Lower leg skin (tissue), 4 donors: Measurements from ENCODE around the gene CDH13. TPM values are rescaled to one million over a fixed set of nuclear protein-coding genes. Genes with fewer than 3 reads are reported as not detected.

Experiments used
- DNase-seq, 2 donors: peaks; one replicate each; pipeline ENCODE4 v3.0.0-alpha.2; 2019; ENCODE audit warnings: low spot score in 2 of 2
- H3K4me3 ChIP-seq: fragments of 200-600 bp; sonication (generic); 2 replicates; pipeline ENCODE4 v1.5.1; 2017; ENCODE audit warnings: mild to moderate bottlenecking, low read depth; ENCODE audit not compliant: poor library complexity, severe bottlenecking
- POLR2A ChIP-seq, 2 donors: fragments of 450-650 bp; IDR thresholded peaks; one replicate each; pipeline ENCODE4 v1.6.1; 2016 to 2017; ENCODE audit warnings: antibody characterized with exemption in 2 of 2, mild to moderate bottlenecking in 1 of 2, moderate library complexity in 1 of 2
- WGBS, 2 donors: methylation state at CpG; one replicate each; pipeline ENCODE4 v1.1.5; 2018; 5-methylcytosine and 5-hydroxymethylcytosine counted together
- intact Hi-C: fragments of 100-400 bp; cut with DNase I; formaldehyde crosslinking; loops from one replicate; pipeline ENCODE4 v1.15.0; 2023; ENCODE audit warnings: low total_unique reads
- total RNA-seq, 4 donors: library from RNA; depleted of rRNA; stranded (reverse); fragments of >200 nt; gene quantifications; one replicate each; pipeline ENCODE4 v1.1.0, GENCODE V29; 2016
- TF ChIP-seq, protein P1 (sequence below), 3 donors: fragments of 450-650 bp; IDR thresholded peaks; one replicate each; pipeline ENCODE4 v1.5.1; 2016; ENCODE audit warnings: antibody characterized with exemption in 3 of 3, mild to moderate bottlenecking in 3 of 3, moderate library complexity in 2 of 3

CDH13 gene
- total RNA-seq, 4 donors from 2014 or later = 102 to 246 (median 155) TPM

DNA sequence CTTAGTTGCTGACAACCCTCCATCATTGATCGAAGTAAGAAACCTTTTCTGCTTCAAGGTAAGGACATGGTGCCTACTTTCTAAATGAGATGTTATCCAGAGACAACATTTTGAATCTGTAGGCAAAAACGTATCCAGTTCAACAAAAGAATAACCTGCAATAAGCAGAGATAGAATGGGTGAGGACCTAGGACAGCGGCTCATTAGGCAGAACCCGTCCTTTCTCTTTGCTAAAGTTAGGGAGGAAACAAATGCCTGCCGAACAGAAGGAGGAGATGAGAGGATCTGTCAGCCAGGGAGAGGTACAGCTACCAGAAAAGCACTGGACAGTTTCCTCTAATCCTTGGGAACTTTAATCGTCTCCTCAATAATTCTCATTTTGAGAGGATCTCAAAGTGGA is 183.3 kb downstream of the CDH13 start:
- no peak for TF ChIP-seq POLR2A (IDR thresholded peaks at IDR 0.05)
- TF ChIP-seq, protein P1, sequence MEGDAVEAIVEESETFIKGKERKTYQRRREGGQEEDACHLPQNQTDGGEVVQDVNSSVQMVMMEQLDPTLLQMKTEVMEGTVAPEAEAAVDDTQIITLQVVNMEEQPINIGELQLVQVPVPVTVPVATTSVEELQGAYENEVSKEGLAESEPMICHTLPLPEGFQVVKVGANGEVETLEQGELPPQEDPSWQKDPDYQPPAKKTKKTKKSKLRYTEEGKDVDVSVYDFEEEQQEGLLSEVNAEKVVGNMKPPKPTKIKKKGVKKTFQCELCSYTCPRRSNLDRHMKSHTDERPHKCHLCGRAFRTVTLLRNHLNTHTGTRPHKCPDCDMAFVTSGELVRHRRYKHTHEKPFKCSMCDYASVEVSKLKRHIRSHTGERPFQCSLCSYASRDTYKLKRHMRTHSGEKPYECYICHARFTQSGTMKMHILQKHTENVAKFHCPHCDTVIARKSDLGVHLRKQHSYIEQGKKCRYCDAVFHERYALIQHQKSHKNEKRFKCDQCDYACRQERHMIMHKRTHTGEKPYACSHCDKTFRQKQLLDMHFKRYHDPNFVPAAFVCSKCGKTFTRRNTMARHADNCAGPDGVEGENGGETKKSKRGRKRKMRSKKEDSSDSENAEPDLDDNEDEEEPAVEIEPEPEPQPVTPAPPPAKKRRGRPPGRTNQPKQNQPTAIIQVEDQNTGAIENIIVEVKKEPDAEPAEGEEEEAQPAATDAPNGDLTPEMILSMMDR (IDR thresholded peaks at IDR 0.05) = no peak
- H3K4me3 ChIP-seq = no peak overlapping the region
- intact Hi-C loops = no loop called here
- 77 to 90% methylated on average over 6 of the region's 6 CpGs for WGBS, 2 donors
- DNase-seq = no peak

DNA sequence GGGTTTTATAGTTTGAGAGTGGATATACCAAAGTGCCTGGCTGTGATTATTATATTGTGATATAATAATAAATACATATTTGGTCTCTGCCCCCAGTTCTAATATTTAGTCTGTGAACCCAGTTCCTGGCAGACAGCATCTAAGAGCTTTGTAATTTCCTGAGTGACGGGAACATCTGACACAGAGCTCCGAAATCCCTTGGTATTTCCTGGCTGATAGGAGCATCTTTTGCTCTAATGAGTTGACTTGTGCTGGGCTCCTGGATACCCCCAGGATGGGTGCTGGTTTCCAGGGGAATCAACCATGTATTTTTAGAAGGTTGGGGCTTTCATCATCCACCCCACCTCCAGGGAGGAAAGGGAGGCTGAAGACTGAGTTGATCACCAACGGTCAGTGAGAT is 187.3 kb downstream of the CDH13 start:
- no peak overlapping the region for H3K4me3 ChIP-seq
- 86 to 90% methylated on average over 3 of the region's 3 CpGs for WGBS, 2 donors
- TF ChIP-seq, protein P1 (IDR thresholded peaks at IDR 0.05) = no peak
- DNase-seq = no peak
- intact Hi-C loops = no loop called here

DNA sequence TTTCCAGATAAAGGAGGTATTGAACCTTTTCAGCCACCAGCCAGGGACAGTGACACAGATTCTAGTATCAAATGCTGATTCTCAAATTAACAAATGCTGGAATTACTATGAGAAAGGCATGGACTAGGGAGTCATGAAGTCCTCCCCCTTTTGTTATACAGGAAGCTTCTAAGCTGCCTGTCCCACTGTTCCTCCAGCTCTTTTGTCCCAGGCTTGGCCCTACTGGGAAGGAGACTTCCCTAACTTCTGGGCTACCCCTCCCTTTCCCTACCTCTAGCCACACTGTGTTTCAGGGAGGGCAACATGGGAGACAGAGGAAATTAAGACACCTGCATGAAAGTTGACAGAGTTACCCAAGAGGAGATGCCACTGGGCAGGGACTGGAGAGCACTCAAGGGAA is 192.5 kb downstream of the CDH13 start:
- TF ChIP-seq POLR2A (IDR thresholded peaks at IDR 0.05) = no peak
- TF ChIP-seq, protein P1 (IDR thresholded peaks at IDR 0.05) = no peak
- no peak overlapping the region for H3K4me3 ChIP-seq
- DNase-seq = no peak
- intact Hi-C loops = no loop called here

DNA sequence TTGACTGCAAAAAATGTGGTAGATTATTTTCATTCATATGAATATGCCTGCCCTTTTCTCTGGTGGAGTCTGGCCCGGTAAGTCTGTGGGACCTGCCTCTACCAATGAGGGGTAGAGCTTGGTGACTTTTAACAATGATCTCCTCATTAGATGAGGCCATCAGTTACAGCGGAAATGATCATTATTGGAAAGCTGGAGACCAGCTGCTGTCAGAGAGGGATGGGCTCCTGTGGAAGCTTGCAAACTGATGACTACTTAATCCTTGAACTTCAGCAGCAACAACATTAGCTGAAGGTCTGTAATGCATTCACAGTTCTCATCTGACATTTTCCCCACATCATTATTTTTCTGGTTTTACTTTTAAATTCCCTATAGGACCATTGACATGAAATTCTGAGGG is 194.1 kb downstream of the CDH13 start:
- 75 to 80% methylated on average over 2 of the region's 2 CpGs for WGBS, 2 donors
- no peak overlapping the region for H3K4me3 ChIP-seq
- no peak for TF ChIP-seq POLR2A (IDR thresholded peaks at IDR 0.05)
- no peak for DNase-seq
- intact Hi-C loops = no loop called here

DNA sequence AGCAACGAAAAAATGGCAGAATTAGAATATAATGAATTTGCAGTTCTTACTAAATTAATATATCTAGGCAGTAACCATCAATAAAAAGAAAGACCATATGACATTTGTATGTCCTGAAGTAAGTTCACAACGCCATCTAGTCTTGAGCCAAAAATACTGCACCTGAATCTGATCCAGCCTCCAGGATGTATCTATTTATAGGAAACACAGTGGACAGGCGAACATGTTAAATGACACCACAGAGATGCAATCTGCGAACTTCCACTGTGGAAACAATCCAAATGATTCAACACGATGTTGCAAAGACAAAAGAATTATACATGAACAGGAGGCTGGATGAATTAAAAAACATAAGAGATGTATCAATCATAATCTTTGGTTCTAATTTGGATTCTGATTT is 197.6 kb downstream of the CDH13 start:
- TF ChIP-seq POLR2A (IDR thresholded peaks at IDR 0.05) = no peak
- TF ChIP-seq, protein P1 (IDR thresholded peaks at IDR 0.05) = no peak
- no peak for DNase-seq
- 83 to 84% methylated on average over 5 of the region's 5 CpGs for WGBS, 2 donors
- H3K4me3 ChIP-seq = no peak overlapping the region
- intact Hi-C loops = no loop called here

DNA sequence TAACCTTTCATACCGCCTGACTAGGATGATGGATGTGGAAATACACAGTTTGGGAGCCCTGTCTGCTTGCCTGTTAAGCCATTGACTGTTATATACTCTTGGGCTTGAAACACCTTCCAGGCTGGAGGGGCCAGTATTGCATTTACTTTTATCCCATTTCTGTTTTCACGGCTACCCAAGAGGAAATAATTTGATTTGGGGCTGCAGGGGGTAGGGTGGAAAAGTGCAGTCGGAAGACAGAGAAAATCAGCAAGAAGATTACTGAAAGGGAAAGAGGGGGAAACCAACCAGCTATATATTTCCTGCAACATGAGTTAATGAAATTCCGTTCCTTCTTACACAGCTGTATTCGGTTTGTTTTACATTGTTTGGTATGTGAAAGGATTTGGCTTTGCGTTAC is 202.5 kb downstream of the CDH13 start:
- intact Hi-C loops = no loop called here
- DNase-seq = no peak
- no peak overlapping the region for H3K4me3 ChIP-seq
- TF ChIP-seq POLR2A (IDR thresholded peaks at IDR 0.05) = no peak
- TF ChIP-seq, protein P1 (IDR thresholded peaks at IDR 0.05) = no peak
- WGBS, 2 donors = 70 to 87% methylated on average over 6 of the region's 6 CpGs
